ENCODE data around the gene MARCO. TPM values are rescaled to one million over a fixed set of nuclear protein-coding genes. Genes with fewer than 3 reads are reported as not detected.

The MARCO gene
- total RNA-seq, 1 donor from 2014 or later: 5.6 TPM

DNA sequence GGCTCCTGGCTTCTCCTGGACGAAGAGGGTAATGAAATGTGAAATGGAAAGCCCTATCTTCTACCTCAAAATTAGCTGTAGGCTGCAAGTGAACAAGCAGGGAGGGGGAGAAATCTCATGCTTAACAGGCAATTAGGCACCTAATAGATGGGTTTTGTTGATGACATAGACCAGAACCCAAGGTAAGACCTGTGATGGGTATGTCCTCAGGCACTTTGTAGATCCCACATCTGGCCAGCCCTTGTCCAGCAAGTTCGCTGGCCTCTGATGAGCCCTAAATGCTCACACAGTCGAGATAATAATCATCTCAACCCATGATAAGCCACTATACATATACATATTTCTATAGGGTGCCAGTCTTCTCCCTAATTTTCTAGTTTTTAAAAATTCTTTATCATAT lies 82.6 kb downstream of the MARCO start:
- DNase-seq (ENCODE audit: extremely low spot score in 2 of 2): no peak

GRCh38 chr2:119025013-119025412 lies 83.0 kb downstream of the MARCO start:
- H3K4me3 ChIP-seq: no peak overlapping the region
- H3K27me3 ChIP-seq: no peaks in the 10 kb centered on the region
- H3K36me3 ChIP-seq: no peaks in the 10 kb centered on the region
- TF ChIP-seq POLR2A (IDR thresholded peaks at IDR 0.05) (no peak), POLR2AphosphoS5 (IDR thresholded peaks at IDR 0.05; ENCODE audit: insufficient read depth in 1 of 2, low read depth in 1 of 2) (no peak), CTCF (IDR thresholded peaks at IDR 0.05) (no peak)
- intact Hi-C loops (cut with DNase I): no loop called here
- DNase-seq (ENCODE audit: extremely low spot score in 2 of 2): no peak
- no peak overlapping the region for H3K27ac ChIP-seq
- no peaks in the 10 kb centered on the region for H3K4me1 ChIP-seq
- no peaks in the 10 kb centered on the region for H3K9me3 ChIP-seq

More for the DNA sequence above, 82.6 kb downstream of the MARCO start:
- no peaks in the 10 kb centered on the region for H3K9me3 ChIP-seq
- H3K27ac ChIP-seq: no peak overlapping the region
- TF ChIP-seq CTCF (IDR thresholded peaks at IDR 0.05) (no peak), POLR2A (IDR thresholded peaks at IDR 0.05) (no peak), POLR2AphosphoS5 (IDR thresholded peaks at IDR 0.05; ENCODE audit: insufficient read depth in 1 of 2, low read depth in 1 of 2) (no peak)
- H3K4me3 ChIP-seq: no peak overlapping the region
- H3K36me3 ChIP-seq: no peaks in the 10 kb centered on the region
- H3K4me1 ChIP-seq: no peaks in the 10 kb centered on the region
- no peaks in the 10 kb centered on the region for H3K27me3 ChIP-seq
- intact Hi-C loops (cut with DNase I): no loop called here

GRCh38 chr2:119025762-119026351 lies 83.9 kb downstream of the MARCO start:
- no peak for DNase-seq (ENCODE audit: extremely low spot score in 2 of 2)
- no peaks in the 10 kb centered on the region for H3K4me1 ChIP-seq

GRCh38 chr2:119026890-119027289 lies 84.9 kb downstream of the MARCO start:
- no peak overlapping the region for H3K27ac ChIP-seq
- no peaks in the 10 kb centered on the region for H3K4me1 ChIP-seq
- intact Hi-C loops (cut with DNase I): no loop called here
- TF ChIP-seq CTCF (IDR thresholded peaks at IDR 0.05): no peak
- no peak for TF ChIP-seq POLR2A (IDR thresholded peaks at IDR 0.05)
- no peak for TF ChIP-seq POLR2AphosphoS5 (IDR thresholded peaks at IDR 0.05; ENCODE audit: insufficient read depth in 1 of 2, low read depth in 1 of 2)
- no peak for DNase-seq (ENCODE audit: extremely low spot score in 2 of 2)
- no peak overlapping the region for H3K4me3 ChIP-seq
- H3K27me3 ChIP-seq: no peaks in the 10 kb centered on the region
- H3K9me3 ChIP-seq: no peaks in the 10 kb centered on the region
- no peaks in the 10 kb centered on the region for H3K36me3 ChIP-seq

More at GRCh38 chr2:119025762-119026351, 83.9 kb downstream of the MARCO start:
- intact Hi-C loops (cut with DNase I): no loop called here
- TF ChIP-seq POLR2A (IDR thresholded peaks at IDR 0.05) (no peak), POLR2AphosphoS5 (IDR thresholded peaks at IDR 0.05; ENCODE audit: insufficient read depth in 1 of 2, low read depth in 1 of 2) (no peak), CTCF (IDR thresholded peaks at IDR 0.05) (no peak)
- no peaks in the 10 kb centered on the region for H3K27me3 ChIP-seq
- no peak overlapping the region for H3K27ac ChIP-seq
- H3K36me3 ChIP-seq: no peaks in the 10 kb centered on the region
- H3K9me3 ChIP-seq: no peaks in the 10 kb centered on the region
- no peak overlapping the region for H3K4me3 ChIP-seq

GRCh38 chr2:119028327-119029174 lies 86.6 kb downstream of the MARCO start:
- H3K27me3 ChIP-seq: no peaks in the 10 kb centered on the region
- no peak for TF ChIP-seq CTCF (IDR thresholded peaks at IDR 0.05)
- TF ChIP-seq POLR2AphosphoS5 (IDR thresholded peaks at IDR 0.05; ENCODE audit: insufficient read depth in 1 of 2, low read depth in 1 of 2): no peak
- TF ChIP-seq POLR2A (IDR thresholded peaks at IDR 0.05): no peak
- H3K4me3 ChIP-seq: no peak overlapping the region
- no peak for DNase-seq (ENCODE audit: extremely low spot score in 2 of 2)
- intact Hi-C loops (cut with DNase I): no loop called here
- H3K27ac ChIP-seq: no peak overlapping the region
- no peaks in the 10 kb centered on the region for H3K9me3 ChIP-seq
- no peaks in the 10 kb centered on the region for H3K4me1 ChIP-seq
- no peaks in the 10 kb centered on the region for H3K36me3 ChIP-seq

All from vagina (tissue), 2 donors.